Effector CD8-positive, alpha-beta T cell (primary cell): ENCODE measurements around the gene IGFLR1.
"Not testable (repeated sequence)": the region's sequence is repeated elsewhere in the genome, so short reads cannot be mapped to it uniquely, and the experiment has no call there.

Experiments
- DNase-seq: peaks from one replicate; lab custom pipeline; 2025; lab: John Stamatoyannopoulos, UW

Gene IGFLR1

DNA sequence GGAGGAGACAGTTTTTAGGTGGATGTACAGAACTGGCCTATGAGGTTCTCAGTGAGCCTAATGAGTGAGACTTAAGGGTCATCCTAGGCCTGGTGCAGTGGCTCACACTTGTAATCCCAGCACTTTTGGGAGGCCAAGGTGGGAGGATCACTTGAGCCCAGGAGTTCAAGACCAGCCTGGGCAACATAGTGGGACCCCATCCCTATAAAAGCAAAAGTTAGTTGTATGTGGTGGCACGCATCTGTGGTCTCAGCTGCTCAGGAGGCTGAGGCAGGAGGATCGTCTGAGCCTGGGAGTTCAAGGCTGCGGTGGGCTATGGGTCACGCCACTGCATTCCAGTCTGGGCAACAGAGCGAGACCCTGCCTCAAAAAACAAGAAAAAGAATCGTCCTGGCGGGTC lies 18.1 kb downstream of the IGFLR1 start:
- DNase-seq = not testable (repeated sequence)

DNA sequence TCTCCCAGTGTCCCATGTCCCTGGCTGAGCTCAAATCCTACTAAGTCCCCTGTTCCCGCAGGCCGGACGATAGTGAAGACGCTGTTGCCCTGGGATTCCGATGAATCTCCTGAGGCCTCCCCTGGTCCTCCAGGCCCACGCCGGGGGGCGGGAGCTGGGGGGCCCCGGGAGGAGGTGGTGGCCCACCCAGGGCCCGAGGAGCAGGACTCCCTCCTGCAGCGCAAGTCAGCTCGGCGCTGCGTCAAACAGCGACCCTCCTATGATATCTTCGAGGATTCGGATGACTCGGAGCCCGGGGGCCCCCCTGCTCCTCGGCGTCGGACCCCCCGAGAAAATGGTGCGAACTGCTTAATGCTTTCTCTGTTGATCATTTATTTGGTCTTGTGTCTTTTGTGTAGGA lies 18.6 kb downstream of the IGFLR1 start:
- no peak for DNase-seq

DNA sequence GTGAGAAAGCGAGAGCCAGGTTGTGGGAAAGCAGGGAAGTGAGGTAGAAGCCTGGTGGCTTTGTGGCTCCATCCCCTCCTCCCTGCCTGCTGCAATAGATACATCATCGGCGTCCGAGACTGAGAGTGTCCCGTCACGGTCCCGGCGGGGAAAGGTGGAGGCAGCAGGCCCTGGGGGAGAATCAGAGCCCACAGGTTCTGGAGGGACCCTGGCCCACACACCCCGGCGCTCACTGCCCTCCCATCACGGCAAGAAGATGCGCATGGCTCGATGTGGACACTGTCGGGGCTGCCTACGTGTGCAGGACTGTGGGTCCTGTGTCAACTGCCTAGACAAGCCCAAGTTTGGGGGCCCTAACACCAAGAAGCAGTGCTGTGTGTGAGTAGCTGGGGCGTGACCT lies 19.4 kb downstream of the IGFLR1 start:
- no peak for DNase-seq

DNA sequence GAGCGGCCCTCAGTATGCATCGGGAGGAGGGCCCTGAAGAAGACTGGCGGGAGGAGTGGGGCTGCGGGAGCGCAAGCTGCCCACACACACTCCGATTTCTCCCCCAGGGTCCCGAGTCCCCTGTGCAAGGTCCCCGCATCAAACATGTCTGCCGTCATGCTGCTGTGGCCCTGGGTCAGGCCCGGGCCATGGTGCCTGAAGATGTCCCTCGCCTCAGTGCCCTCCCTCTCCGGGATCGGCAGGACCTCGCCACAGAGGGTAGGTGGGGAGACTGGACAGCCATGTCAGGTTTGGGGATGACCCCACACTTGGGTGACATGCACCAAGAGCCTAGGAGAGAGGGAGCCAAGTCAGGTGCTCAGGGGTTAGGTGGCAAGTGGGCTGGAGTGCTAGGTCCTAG lies 19.8 kb downstream of the IGFLR1 start:
- DNase-seq = no peak

DNA sequence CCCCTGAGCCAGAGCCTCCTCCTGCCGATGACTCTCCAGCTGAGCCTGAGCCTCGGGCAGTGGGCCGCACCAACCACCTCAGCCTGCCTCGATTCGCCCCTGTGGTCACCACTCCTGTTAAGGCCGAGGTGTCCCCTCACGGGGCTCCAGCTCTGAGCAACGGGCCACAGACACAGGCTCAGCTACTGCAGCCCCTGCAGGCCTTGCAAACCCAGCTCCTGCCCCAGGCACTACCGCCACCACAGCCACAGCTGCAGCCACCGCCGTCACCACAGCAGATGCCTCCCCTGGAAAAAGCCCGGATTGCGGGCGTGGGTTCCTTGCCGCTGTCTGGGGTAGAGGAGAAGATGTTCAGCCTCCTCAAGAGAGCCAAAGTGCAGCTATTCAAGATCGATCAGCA lies 20.9 kb downstream of the IGFLR1 start:
- no peak for DNase-seq

DNA sequence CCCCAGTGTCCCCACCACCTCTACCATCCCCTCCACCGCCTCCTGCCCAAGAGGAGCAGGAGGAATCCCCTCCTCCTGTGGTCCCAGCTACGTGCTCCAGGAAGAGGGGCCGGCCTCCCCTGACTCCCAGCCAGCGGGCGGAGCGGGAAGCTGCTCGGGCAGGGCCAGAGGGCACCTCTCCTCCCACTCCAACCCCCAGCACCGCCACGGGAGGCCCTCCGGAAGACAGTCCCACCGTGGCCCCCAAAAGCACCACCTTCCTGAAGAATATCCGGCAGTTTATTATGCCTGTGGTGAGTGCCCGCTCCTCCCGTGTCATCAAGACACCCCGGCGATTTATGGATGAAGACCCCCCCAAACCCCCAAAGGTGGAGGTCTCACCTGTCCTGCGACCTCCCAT lies 21.6 kb downstream of the IGFLR1 start:
- DNase-seq = no peak

DNA sequence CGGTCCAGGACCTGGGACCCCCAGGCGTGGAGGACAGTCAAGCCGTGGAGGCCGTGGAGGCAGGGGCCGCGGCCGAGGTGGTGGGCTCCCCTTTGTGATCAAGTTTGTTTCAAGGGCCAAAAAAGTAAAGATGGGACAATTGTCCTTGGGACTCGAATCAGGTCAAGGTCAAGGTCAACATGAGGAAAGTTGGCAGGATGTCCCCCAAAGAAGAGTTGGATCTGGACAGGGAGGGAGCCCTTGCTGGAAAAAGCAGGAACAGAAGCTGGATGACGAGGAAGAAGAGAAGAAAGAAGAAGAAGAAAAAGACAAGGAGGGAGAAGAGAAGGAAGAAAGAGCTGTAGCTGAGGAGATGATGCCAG lies 22.1 kb downstream of the IGFLR1 start:
- no peak for DNase-seq

DNA sequence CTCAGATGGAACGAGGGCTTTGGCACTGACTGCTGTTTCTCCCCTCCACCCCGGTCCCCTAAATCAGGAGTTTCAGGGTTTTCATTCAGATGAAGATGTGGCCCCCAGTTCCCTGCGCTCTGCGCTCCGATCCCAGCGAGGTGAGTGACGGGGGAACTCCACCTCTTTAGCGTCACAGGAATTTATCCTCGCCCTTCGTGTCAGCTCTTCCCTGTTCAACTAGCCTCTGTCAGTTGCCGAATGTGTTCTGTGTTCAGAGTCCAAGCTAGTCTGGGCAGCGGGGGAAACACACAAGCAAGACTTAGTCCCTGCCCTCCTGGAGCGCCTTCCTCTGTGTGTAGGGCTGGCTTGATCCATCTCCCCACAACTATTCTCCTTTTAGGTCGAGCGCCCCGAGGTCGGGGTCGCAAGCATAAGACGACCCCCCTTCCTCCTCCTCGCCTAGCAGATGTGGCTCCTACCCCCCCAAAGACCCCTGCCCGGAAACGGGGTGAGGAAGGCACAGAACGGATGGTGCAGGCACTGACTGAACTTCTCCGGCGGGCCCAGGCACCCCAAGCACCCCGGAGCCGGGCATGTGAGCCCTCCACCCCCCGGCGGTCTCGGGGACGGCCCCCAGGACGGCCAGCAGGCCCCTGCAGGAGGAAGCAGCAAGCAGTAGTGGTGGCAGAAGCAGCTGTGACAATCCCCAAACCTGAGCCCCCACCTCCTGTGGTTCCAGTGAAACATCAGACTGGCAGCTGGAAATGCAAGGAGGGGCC lies 22.7 kb downstream of the IGFLR1 start:
- no peak for DNase-seq

DNA sequence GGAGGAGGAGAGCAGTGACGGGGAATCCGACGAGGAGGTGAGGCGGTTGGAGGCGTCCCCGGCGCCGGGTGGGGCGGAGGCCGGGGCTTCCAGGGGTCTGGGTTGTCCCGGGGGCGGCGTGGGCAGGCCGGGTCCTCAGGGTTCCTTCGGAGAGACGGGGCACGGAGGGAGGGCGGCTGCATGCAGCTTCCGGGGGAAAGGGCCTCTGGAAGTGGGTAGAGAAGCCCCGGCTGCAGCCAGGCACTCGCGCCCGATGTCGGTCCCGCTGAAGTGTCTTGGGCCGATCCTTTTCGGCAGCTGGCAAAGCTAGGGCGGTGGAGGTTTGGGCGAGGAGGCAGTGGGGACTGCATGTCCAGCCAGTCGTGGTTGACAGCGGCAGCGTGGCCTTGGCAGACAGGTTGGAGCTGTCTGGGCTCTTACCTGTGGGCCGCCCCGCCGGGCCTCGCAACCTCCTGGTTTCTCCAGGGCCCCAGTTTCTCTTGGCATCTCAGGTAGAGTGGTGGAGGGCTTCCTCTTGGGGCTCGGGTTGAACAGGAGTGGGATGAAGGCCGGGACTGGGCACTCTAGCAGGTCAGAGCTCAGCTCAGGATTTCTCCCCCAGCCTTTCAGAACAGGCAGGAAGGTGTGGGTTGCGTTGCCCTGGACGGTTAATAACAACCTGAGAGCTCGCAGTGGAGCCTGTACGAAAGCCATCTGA lies 23.8 kb downstream of the IGFLR1 start:
- DNase-seq = peak; percentile 29

DNA sequence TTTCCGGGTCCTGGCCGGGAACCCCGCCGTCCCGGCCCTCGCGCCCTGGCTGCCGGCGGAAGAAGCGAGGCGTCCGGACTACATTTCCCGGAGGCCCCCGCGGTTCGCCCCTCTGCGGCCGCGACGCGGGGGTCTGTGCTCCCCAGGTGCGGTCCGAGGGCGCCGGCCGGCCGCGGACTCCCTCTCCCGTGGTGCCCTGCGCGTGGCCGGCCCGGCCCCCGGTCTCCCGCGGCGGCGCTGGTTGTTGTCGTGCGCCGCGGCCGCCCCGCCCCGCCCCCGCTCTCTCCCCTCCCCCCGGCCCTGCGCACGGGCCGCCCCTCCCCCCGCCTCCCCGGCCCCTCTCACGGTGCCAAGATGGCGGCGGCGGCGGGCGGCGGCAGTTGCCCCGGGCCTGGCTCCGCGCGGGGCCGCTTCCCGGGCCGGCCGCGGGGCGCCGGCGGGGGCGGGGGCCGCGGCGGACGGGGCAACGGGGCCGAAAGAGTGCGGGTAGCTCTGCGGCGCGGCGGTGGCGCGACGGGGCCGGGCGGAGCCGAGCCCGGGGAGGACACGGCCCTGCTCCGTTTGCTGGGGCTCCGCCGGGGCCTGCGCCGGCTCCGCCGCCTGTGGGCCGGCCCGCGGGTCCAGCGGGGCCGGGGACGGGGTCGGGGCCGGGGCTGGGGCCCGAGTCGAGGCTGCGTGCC lies 24.4 kb downstream of the IGFLR1 start, which contains the start of gene KMT2B:
TSS of gene KMT2B (plus strand) at position 339 of the 680 bp plus-strand sequence. CDS start at position 355, 16 bp downstream.
- no peak for DNase-seq

DNA sequence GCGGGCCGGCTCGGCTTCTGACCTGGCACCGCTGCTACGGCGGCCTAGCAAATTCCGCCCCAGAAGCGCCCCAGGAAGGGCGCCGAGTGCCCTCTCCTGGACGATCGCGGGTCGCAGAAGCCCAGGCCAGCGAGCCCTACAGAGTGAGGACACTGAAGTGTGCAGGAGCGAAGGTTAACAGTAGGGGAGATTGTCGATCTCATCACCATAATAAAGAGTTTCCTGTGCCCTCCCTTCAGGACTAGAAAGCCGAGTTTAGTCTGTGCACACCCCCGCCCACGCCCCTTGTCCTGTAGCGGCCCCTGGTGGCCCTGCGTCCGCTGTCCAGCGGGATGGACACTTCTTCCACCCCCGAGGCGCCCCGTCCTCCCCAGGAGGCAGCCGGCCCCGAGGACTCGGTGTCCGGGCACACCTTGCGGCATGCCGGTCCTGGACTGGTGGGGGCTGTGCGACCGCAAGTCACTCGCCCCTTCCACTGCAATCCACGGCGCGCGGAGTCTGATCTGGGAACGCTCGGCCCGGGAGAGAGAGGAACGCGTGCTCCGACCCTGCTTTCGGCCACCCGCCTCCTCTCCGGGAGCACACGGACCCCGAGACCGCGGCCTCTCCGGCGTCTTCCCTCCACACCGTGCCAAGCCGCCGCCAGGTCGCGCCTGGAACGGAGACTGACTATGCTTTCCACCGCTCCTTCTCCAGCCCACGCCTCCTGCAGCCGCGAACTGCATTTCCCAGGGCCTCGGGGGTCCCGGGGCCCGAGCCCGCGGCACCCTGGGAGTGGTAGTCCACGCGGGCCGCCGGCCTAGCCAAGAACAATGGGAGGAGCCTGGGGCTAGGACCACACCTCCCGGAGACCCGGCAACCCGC lies 25.2 kb downstream of the IGFLR1 start:
- DNase-seq = peak; percentile 92

DNA sequence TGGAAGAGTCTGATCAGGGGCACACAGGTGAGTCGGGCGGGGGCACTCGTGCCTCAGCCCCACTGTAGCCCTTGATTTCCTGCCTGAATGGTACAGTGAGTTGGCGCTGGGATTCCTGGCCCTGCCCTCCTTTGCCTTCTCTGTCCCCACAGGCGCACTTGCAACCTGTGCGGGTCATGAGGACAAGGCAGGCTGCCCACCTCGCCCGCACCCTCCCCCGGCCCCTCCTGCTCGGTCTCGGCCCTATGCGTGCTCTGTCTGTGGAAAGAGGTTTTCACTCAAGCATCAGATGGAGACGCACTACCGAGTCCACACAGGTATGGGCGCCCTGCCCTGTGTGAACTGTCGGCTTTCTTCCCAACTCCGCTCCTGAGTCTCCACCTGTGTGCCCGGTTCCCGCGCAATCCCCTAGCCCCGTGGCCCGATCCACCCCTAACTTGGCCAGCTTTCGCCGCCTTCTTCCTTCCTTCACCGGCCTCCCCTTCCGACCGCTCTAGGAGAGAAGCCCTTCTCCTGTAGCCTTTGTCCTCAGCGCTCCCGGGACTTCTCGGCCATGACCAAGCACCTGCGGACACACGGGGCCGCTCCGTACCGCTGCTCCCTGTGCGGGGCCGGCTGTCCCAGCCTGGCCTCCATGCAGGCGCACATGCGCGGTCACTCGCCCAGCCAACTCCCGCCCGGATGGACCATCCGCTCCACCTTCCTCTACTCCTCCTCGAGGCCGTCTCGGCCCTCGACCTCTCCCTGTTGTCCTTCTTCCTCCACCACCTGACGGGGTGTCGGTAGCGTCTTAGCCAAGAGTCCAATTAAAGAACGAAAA lies 26.1 kb downstream of the IGFLR1 start:
- no peak for DNase-seq

DNA sequence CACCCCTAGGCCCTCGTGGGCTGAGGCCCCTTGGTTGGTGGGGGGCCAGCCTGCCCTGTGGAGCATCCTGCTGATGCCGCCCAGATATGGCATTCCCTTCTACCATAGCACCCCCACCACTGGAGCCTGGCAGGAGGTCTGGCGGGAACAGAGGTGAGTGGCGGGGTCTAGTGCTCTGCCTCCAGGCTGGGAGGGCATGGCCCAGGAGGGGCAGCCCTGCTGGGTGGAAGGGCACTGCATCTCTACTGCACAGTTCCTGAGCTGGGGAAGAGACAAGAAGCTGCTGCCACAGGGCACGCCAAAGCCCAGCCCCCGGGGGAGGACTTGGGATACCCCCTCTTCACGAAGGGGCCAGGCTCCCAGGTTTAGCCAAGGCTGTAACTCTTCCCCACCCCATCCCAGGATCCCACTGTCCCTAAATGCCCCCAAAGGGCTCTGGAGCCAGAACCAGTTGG lies 26.9 kb downstream of the IGFLR1 start:
- no peak for DNase-seq

DNA sequence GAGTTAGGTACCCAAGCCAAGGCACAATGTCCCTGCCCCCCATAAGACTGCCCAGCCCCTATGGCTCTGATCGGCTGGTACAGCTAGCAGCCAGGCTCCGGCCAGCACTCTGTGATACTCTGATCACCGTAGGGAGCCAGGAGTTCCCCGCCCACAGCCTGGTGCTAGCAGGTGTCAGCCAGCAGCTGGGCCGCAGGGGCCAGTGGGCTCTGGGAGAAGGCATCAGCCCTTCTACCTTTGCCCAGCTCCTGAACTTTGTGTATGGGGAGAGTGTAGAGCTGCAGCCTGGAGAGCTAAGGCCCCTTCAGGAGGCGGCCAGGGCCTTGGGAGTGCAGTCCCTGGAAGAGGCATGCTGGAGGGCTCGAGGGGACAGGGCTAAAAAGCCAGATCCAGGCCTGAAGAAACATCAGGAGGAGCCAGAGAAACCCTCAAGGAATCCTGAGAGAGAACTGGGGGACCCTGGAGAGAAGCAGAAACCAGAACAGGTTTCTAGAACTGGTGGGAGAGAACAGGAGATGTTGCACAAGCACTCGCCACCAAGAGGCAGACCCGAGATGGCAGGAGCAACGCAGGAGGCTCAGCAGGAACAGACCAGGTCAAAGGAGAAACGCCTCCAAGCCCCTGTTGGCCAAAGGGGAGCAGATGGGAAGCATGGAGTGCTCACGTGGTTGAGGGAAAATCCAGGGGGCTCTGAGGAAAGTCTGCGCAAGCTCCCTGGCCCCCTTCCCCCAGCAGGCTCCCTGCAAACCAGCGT lies 27.5 kb downstream of the IGFLR1 start:
- no peak for DNase-seq

DNA sequence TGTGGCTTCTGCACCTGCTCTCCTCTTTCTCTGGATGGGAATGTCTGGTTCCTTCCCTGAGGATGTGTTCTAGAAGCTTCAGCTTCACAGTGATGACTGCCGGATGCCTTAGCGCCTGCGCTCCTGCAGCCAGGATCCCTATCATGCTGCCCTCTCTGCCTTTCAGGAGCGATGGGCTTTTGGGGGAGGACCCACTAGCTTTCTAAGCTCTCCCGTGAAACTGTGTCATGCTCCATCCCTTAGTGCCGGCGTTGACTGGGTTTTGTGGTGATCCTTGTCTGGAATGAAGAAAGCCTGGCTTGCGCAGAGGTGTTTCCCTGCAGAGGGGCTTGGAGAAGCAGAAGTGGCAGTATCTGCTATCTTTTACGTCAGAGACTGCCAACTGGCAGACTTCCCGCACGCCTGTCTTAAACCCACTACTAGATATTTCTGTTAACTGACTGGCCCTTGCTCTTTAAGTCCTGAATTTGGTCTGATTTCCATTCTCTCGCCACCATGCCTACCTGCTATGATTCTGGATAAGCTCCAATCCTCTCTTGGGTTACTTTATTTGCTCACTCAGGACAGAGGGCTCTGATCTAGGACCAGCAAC lies 28.3 kb downstream of the IGFLR1 start:
- no peak for DNase-seq

DNA sequence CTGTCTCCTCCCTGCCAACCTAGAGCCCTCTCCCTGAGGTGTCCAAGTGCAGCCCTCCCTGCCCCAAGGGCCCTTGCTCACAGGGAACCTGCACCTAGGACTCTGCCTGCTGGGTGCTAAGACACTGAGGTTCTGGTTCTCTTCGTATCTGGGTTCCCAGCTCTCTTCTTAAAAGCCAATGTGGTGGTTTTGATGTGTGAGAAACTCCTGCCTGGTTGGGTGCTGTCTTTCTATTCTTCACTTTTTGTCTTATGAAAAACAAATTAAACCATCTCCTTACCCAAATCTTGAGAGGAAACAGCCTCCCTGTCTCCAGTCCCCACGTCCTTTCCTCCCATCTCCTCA lies 28.8 kb downstream of the IGFLR1 start:
- no peak for DNase-seq

DNA sequence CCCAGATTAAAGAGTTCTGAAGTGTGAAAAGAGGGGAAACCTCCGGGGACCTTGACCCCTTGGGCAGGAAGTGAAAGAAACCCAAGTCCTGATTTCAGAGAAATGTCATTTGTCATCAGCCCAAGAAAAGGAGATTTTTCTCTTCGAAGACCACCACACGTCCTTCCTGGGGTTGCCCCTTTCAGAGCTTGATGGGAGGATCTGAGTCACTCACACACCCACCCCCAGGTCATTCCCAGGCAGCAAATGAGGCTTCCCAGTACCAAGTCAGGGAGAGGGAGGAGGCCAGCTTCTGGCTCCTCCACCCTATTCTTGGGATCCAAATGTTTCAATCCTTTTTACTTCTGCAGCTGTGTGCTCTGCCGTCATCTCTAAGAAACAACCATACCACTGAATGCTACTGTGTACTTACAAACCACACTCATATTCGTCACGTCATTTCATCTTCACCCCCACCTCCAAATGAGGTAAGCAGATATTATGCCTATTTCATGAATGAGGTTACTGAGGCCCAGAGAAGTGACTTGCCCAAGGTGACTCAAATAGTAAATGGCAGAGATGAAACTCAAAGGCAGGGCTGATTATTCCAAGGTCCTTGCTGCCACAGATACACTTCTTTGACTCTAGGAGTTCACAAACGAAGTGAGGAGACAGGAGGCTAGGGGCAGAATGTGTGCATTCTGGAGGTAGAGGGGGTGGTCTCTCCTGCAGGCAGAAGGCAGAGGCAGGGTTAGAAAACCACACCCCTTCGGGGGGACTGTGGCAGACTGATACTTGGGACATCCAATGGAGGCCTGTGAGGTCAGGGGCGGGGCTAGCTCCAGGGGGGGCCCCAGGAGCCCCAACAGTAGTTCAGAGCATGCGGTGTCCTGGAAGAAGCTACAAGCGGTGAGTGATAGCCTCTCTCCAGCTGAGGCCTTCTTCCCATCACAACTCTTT lies 29.4 kb downstream of the IGFLR1 start:
- DNase-seq = no peak

DNA sequence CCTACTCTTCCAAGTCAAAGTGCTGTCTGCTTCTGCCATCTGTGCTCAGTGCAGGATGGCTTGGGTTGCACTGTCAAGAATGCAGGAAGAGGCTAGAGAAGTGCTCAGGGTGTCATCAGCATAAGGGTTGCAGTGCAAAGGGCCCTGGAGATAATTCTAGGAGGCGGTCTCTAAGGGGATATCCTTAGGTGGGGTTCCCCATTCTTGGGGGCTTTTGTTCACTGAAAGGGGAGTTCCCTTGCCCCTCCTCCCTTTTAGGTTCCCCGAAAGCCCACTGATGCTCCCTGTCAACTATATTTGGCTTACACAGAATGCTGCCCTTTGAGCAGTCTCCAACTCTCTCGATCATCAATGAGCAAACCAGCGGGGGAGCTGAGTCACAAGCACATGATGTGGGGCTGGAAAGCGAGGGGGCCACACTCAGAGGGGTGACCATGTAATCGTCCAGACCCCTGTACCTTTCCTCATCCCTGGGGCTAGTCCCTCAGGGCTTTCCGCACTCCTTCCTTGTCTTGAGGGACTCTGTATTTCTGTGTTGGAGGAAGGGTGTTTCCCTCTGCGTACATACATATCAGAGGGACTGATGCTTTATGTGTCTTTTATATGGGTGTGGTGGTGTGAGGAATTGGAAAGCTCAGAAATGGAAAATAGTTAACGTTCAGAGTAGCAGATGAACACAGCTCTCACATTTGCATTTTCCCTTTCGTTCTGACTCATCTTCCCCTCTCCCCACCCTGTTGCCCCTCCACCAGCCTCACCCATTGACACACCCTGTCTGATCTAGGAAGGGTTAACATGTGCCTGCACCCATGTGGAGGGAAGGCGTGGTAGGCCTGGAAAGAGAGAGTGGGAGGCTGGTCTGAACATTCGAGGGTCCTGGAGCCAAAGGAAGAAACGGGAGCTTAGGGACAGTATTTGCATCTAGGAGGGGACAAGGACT lies 31.2 kb downstream of the IGFLR1 start:
- DNase-seq = no peak
